Umbilical cord (tissue), 2 donors: Measurements from ENCODE around the gene SECISBP2L. TPM values are rescaled to one million over a fixed set of nuclear protein-coding genes. Genes with fewer than 3 reads are reported as not detected.

ENCODE experiments used
- DNase-seq: peaks from one replicate; pipeline ENCODE4 v3.0.0-alpha.2; 2015; ENCODE audit warnings: low spot score
- total RNA-seq: library from RNA; depleted of rRNA; stranded (reverse); fragments of >200 nt; gene quantifications from one replicate; pipeline ENCODE4 v1.2.3, GENCODE V29; 2014; ENCODE audit warnings: low replicate concordance; ENCODE audit not compliant: insufficient read depth

SECISBP2L gene
- total RNA-seq, 1 donor from 2014 or later, result 46.5 TPM

DNA sequence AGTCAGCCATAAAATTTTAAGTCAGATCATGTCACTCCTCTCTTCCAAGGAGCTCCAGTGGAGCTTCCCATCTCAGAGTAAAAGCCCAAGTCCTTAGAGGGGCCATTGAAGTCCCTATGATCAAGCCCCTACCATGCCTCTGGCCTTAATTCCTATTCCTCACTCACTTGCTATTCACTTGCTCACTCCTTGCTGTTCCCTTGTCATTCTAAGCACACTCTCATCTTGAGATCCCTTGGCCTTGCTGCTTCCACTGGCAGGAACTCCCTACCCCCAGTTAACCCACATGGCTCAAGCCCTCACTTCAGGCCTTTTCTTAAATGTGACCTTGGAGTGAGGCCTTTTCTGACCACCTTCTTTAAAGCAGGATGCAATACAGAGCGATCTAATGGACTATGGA lies 12.3 kb upstream of the SECISBP2L start:
- no peak for DNase-seq

DNA sequence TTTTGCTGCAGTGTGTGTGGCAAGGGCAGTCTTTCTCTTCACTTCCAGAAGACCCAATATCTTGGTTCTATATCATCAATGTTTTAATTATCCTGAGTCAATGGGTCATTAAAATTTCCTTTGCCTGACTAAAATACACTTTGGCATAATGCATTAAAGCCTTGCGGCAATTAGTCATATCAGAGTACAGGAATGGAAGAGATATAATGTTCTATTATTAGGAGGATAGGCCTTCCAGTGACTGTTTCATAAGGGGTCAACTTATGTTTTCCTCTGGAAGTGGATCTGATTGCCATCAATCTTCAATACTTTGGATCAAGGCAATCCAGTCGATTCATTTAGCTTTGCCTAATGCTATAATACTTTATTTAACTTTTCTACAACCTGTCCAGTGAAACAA lies 9.4 kb upstream of the SECISBP2L start:
- no peak for DNase-seq

DNA sequence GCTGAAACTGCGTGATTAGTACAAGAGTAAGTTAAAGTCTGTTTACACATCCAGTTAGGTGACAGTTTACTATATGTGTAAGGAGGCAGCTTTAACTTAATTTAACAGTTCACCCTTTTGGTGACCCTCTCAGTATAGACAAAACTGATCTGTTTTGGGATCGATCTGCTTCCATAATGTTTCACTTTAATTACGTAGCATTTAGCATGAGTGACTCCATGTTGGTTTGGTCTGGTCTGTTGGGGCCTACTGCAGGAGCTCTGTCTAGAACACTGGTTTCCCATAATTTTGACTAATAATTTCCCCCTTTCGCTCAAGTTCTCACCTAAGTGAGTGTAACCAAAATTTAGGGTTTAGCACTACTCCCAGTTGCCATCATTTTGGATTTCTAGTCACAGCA lies 6.4 kb upstream of the SECISBP2L start:
- no peak for DNase-seq

DNA sequence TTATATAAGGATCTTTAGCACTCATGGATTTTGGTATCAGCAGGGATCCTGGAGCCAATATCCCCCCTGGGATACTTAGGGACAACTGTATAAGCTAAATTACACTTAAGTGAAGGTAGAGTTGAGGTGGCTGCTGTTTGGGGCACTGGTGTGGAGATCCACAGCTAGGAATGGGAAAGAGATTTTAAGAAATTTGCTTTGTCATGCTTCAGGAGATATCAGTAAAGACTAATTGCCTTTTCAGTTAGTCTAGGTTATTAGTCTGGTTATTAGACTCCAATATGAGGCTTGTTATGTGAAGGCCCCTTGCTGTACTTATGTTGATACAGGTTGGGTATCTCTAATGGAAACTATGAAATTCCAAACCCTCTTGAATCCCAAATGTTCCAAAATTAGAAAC lies 1.2 kb upstream of the SECISBP2L start:
- no peak for DNase-seq

DNA sequence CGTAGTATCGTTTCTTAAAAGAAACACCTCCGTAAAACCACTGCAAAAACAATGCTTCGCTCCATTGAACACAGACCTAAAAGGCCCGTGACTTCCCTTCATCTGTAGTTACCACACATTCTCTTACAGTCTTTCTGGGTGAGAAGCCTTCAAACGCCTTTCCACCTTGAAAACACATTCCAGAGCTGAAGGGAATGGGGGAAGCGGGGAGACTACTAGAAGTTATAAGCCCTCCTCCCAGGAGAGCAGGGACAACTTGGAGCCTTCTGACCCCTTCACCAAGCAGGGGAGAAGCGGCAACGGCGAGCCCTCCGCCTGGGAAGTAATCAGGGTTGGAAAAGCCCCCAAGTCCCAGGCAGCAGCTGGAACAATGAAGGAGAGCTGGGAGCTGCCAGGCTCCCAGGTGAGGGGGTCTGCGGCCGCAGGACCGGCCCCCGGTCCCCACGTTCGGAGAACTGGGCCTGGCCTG lies 461 bp downstream of the SECISBP2L start:
- peak; percentile 52 for DNase-seq

DNA sequence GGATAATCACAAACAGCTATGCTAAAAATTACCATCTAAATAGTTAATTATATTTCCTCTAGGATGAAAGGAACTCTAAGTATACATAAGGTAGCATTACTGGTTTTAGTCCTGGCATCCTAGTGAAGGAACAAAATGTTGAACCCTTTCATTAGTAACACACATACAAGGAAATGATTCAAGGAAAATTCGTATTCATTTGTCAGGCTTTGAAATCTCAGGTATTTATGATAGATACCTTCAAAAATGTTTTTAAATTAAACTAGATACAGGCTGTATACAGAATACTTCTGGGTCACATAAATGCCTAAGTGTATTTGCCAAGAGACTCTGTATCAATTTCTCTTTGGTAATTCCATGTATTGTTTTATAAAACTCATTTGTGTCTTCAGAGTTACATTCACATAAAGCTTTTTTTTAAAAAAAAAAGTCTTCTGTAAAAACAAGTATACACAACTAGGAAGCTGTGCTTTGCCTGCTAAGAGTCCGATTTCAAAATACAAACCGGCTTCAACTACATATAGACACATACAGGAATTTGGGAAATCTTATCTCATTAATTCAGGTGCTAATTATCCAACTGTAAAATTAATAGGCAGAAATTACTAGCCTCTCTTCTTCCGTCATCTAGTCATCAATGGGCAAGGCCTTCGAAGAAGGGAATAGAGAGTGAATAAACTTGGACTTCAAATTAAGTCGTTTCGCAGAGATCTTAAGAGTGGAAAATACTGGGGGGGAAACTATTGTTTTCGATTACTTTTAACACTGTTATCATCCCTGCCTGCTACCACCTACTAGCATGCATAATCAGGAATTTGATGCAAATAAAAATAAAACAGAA lies 1.3 kb downstream of the SECISBP2L start:
- peak; percentile 11 for DNase-seq

DNA sequence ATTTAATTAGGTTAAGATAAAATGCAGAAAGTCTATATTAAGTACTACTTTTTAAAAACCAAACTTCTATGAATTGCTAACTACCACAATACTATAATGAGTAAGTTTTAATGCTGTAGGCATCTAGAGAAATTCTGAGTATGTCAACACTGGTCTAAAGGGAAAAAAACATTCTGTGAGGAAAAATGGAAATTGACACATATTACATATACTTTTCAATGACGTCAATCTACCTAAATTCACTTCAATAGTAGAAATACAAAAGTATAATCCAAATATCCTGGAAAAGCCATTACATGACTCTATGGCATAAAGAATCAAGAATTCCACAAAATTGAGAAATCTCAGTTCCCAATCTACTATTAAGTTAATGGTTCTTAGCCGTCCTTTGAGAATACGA lies 2.2 kb downstream of the SECISBP2L start:
- no peak for DNase-seq

DNA sequence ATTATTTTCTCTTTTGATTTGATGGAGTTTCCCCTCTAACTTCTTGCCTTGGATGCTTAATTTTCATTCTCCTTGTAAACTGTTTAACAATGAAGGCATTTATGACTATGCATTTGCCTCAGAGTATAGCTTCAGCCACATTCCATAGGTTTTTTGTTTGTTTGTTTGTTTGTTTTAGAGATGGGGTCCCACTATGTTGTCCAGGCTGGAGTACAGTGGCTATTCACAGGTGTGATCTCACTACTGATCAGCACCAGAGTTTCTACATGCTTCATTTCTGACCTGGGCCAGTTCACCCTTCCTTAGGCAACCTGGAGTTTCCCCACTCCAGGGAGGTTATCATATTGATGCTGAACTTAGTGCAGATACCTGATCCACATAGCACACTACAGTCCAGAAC lies 4.1 kb downstream of the SECISBP2L start:
- no peak for DNase-seq

DNA sequence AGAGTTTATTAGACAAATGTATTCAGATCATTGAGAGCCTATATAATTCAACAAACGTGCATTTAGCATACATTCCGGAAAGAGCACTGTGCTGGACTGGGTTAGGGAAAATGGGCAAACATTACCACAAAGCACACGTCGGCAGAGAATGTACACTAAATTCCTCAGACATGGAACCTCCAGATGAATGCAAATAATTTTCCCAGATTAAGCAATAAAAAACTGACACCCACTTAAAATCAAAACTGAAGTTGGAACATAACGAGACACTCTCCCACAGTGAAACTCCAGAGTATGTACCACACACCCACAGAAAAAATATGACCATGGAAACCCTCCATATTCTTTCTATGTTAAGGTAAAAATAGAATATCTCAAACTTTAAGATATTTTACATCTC lies 4.8 kb downstream of the SECISBP2L start:
- no peak for DNase-seq

DNA sequence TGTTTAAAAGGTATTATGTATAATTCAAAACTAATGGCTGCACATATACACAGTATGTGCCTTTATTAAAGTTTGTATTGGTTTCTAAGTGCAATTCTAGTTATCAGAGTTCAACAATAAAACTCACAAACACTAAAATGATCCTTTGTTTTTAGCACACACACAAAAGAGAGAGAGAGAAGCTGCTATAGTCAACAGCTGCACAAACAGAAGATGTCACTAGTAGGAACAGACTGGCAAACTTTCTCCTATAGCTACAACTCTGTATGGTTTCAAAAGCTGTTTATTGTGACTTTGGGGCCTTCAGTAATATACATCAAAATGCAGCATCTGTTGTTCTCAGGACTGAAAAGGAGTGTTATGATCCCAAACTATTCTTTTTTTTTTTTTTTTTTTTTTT lies 6.1 kb downstream of the SECISBP2L start:
- DNase-seq, result no peak

DNA sequence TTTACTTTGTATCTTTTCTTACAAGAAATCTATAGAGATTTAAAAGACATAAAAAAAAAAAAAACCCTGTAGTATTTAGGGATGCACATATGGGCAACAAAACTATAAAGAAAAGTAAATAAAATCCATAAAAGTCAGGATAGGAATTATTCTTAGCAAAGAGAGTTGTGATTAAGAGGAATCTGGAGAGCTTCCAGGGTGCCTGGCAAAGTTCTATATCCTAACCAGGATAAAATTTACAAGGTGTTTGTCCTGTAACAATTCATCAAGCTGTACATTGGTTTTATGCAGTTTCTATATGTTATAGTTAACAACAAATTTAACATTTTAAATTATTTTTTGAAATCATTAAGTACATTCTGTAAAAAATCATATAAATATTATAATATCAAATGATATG lies 7.9 kb downstream of the SECISBP2L start:
- peak; percentile 13 for DNase-seq

DNA sequence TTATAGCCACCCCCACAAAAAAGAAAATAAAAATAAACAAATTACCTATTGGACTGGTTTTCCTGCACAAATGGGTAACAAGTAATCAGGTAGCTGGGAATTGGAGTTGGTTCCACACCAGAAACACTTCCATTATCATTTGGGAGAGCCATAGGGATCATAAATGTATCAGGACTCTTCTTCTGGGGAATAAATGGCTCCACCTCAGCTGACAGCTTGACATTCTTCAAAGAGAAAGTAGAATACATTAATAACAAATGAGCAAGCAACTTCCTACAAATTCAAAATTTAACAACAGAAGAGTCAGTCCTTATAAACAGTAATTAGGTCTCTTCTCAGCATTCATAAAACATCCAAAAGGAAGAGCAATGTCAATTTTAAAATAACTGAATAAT lies 8.7 kb downstream of the SECISBP2L start:
- DNase-seq, result no peak

DNA sequence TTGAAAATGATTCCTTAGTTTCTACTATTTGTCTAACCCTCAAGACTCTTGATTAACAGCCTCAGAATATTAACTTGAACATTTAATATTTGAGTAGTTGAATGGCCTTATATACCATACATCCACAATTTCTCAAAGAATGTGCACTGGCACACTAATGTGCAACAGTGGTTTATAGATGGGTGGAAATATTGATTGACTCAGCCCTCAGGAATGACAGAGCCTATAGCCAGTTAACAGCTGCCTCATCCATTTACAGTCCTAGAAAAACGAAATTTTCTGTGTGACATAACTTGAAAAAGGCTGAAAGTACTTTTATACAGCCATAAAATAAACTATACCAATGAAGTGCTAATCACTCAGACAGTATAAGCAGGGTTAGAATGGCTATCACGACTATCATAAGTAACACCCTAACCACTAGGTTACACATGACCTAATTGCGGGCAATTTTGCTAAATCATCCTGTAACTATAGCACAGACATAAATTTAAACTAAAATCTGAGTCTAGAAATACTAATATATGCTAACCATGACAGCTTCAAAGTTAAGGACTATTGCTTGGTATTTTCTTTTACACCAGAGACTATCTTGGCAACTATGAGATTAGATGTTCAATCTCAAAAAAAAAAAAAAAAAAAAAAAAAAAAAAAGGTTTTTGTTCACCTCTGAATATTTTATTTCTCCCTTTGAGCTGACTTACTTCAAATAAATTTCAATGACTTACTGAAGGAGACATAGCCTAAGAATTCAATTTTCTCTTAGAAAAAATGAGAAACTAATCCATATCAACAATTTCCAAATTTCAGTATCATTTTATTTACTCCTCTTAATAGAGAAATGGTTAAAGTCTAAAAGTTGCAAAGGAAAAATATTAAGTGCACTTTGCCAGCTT lies 9.3 kb downstream of the SECISBP2L start:
- no peak for DNase-seq

DNA sequence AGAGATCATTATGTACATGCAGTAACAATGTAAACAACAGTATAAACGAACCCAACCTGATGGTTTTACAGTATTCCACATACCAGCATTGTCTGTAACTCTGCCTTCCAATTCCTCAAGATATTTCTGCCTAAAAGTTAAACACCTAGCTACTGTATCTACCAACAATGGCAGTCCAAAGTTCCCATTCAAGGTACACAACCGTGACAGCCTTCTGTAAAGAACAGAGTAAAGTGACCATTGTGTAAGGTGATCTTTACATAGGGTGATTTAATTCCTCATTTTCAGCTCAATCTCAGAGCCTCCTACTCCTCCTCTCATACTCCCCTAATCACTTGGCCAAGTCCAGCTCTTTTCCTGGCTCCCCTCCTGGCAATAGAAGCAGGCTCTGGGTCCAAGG lies 10.4 kb downstream of the SECISBP2L start:
- DNase-seq, result no peak

DNA sequence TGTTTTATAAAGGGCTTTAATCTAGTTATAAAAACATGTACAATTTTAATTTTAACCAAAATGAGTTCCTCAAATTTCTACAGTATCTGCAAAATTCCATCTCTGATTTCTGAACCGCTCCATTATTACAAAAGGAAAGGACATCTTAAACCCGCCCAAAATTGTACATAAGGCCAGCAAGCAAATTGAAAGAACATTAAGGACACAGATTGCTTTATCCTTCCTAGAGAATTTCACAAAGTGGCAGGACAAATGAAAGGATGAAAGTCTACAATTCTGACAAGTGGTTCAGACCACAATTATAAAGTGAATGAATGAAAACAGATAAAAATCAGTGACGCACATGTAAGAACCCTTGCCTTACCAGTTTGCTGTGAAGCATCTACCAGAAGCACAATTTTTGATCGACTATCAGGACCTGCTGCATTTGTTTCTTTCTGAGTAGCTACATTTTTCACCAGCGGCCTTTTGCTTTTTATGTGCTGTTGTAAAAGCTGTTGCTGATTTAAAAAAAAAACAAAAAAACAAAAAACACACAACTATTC lies 13.6 kb downstream of the SECISBP2L start:
- DNase-seq, result no peak

DNA sequence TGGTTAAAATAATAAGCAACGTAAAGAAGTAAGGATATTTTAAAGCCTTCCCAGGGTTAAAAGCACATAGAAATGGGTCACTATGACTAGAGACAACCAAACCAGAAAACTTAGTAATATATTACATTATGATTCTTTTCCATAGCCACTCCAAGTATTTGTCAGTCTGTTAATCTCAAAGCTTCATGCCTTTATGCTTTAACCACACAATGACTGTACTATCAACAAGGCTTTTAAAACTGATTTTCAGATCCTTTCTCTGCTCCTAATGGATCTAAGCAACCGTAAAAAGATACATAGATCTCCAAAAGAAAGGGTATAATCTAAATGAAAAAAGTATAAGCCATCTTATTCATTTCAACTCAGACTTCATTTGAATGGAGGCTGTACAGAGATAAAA lies 14.4 kb downstream of the SECISBP2L start:
- DNase-seq, result no peak

DNA sequence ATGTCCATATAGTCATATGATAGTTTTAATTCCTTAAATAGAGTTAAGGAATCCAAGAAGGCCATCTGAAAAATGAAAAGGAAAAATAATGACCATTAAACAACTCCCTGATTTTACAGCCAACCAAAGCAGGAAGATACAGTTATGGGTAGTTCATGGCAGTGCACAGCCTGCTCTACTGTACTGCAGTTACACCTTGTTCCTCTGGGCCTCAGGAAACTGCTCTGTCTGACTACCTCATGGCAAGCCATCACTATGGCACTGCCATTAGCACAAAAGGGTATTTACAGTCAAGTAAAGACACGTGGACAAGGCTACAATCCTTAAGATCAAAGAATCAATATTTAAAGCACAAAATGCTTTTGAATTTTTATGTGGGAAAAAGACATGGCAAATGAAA lies 19.5 kb downstream of the SECISBP2L start:
- DNase-seq, result no peak

DNA sequence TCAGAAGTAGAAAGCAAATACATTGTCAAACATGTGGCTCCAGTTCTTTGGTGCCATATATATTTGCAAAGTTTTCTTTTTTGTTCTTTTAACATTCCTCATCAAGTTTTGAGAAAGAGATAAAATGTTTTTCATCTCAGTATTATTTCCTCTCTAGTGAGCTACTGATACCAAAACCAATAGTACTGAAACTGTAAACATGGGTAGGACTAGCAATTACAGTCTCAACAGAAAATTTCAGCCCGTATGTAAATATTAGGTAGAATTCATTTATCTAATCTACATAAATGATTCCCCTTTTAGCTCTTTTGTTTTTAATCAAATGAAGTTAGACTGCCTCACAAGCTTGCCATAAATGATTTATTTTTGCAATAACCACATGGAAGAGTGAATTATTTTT lies 21.4 kb downstream of the SECISBP2L start:
- no peak for DNase-seq

DNA sequence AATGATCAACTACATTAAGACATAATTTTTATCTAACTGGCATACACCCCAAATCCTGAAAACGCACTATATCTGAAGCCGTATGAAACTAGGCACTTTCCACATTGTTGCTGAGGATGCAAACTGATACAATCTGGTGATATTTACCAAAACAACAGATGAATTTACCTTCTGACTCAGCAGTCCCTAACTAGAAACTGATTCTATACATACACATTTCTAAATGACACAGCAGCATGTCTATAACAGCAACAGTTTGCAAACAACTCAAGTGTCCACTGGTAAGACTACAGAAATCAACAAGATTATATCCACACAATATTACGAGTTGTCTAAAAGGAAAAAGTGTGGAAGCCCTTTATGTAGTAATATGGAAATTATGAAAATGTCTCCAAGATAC lies 22.9 kb downstream of the SECISBP2L start:
- DNase-seq, result no peak

DNA sequence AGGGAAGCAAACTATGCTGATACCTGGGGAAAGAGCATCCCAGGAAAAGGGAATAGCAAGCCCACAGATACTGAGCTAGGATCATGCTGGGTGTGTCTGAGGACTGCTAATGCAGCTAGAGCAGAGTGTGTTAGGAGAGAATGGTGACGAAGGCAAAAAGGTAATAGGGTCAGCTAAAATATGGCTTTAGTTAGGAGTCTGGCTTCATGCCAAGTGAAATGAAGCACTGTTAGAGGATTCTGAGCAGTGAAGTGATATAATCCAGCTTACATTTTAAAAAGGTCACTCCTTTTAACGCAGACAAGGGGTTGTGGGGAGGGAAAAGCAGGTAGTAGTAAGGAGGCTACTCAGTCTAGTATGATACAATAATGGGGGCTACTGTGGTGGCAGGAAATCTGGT lies 30.4 kb downstream of the SECISBP2L start:
- no peak for DNase-seq

DNA sequence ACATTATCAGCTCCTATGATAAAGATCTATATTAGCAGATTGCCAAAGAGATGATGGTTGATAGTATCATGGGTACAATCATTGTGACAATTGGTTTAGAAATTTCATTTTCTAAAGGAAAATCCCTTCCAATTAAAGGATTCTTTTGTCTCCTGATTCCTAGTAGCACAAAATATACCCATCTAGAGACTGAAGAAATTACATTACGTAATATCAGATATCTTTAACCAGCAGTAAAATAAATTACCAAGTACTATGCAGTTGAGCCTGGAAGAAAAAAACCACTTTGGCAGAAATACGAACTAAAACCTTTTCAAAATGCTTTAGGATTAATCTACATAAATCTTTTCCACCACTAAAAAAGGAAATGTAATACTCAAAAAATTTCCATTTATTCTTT lies 46.9 kb downstream of the SECISBP2L start:
- no peak for DNase-seq

DNA sequence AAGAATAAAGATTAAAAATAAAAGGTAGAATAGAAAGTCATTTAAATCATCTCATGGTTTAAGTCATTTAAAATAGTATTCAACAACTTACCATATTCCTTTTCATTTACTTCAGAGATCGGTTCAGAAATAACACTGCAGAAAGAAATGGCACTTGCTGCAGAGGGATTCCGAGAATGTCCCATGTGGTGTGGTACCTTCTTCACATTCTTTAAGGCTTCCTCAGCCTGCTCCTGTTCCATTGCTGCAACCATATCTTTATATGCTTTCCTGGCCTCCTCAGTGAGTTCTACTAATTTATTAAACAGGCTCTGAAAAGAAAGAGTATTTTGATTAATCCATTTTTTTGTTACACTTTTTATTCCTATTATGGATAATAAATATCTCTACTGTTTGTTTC lies 50.0 kb downstream of the SECISBP2L start:
- DNase-seq, result no peak

DNA sequence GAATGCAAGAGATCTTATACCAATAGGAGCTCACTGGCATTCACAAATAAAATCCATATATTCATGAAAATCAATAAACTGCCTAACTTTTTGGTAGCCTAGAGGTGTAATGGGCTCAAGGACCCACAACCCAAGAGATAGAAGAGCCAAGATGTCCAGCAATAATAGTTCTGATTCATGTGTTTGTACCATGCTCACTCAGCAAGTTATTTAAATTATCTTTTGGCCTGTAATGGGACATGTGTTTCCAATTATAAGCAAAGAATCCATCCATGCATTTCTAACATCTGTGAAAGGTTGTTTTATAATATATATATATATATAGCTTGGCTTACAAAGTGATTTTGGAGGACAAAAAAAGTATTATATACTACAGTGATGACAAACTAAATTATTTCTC lies 52.9 kb downstream of the SECISBP2L start:
- DNase-seq, result no peak
